ENCODE results near the gene OXNAD1. TPM values are rescaled to one million over a fixed set of nuclear protein-coding genes. Genes with fewer than 3 reads are reported as not detected.

OXNAD1 gene
- total and polyA plus RNA-seq, 2 donors (not counting 1 experiment from before 2014, with no cell fraction given) = 6.4 to 10.4 TPM

GRCh38 chr3:16329826-16330129, 64.8 kb downstream of the OXNAD1 start:
- Histone ChIP-seq H4K20me1 (ENCODE audit: control insufficient read depth, extremely low read depth, insufficient read depth, low read length) (no peaks in the 10 kb centered on the region), H3K4me1 (ENCODE audit: control insufficient read depth, extremely low read depth, insufficient read depth, low read length) (no peaks in the 10 kb centered on the region), H3K27me3 (ENCODE audit: control insufficient read depth, insufficient read depth, low read length) (no peaks in the 10 kb centered on the region), H3K27ac (ENCODE audit: insufficient read depth, low read length) (no peak overlapping the region), H2AFZ (ENCODE audit: low read length) (no peak overlapping the region), H3K9ac (ENCODE audit: insufficient read depth, low read length) (no peak overlapping the region), H3K9me3 (ENCODE audit: control insufficient read depth, insufficient read depth, low read depth, low read length) (no peaks in the 10 kb centered on the region), H3K36me3 (ENCODE audit: control insufficient read depth, insufficient read depth, low read length) (no peaks in the 10 kb centered on the region), H3K4me2 (ENCODE audit: extremely low read depth, insufficient read depth, low read length) (no peak overlapping the region), H3K79me2 (ENCODE audit: control insufficient read depth, insufficient read depth, low read length) (no peaks in the 10 kb centered on the region), H3K4me3 (replicated peaks in 1 of 4; ENCODE audit: control extremely low read depth in 1 of 4, insufficient read depth in 1 of 4, low read depth in 3 of 4, low read length in 4 of 4) (no peak overlapping the region)
- no peak for DNase-seq (ENCODE audit: low read depth in 2 of 2)
- no peak for TF ChIP-seq EZH2 (IDR thresholded peaks at IDR 0.05; ENCODE audit: low read length, missing control alignments)
- TF ChIP-seq CTCF (conservative IDR thresholded peaks at IDR 0.05 in 1 of 2, IDR thresholded peaks at IDR 0.05 in 1 of 2; ENCODE audit: low read depth in 1 of 2, low read length in 2 of 2) = no peak

DNA sequence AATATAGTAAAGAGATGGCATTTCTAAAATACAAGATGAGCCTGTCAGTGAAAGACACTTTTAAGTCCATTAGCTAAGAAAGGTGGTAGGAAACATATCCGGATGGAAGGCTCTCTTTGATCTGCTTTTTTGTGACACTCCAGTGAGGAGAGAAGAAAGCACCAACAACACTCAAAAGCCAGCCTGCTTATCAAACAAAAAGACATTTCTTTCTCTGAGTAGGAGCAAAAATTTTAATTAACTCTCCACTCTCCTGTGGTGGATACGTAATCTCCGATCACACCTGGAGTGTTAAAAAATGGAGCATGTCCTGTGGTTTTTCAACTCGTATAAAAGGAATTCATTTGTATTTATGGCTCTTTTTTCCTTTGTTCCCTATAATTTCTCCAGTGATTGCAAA, 65.3 kb downstream of the OXNAD1 start:
- no peak overlapping the region for H3K4me3 ChIP-seq (replicated peaks in 1 of 4; ENCODE audit: control extremely low read depth in 1 of 4, insufficient read depth in 1 of 4, low read depth in 3 of 4, low read length in 4 of 4)
- no peak for TF ChIP-seq CTCF (conservative IDR thresholded peaks at IDR 0.05 in 1 of 2, IDR thresholded peaks at IDR 0.05 in 1 of 2; ENCODE audit: low read depth in 1 of 2, low read length in 2 of 2)
- no peak for TF ChIP-seq EZH2 (IDR thresholded peaks at IDR 0.05; ENCODE audit: low read length, missing control alignments)
- no peaks in the 10 kb centered on the region for H4K20me1 ChIP-seq (ENCODE audit: control insufficient read depth, extremely low read depth, insufficient read depth, low read length)
- H3K79me2 ChIP-seq (ENCODE audit: control insufficient read depth, insufficient read depth, low read length) = no peaks in the 10 kb centered on the region
- no peaks in the 10 kb centered on the region for H3K27me3 ChIP-seq (ENCODE audit: control insufficient read depth, insufficient read depth, low read length)
- DNase-seq (ENCODE audit: low read depth in 2 of 2) = no peak
- no peak overlapping the region for H3K27ac ChIP-seq (ENCODE audit: insufficient read depth, low read length)
- H2AFZ ChIP-seq (ENCODE audit: low read length) = no peak overlapping the region
- no peaks in the 10 kb centered on the region for H3K9me3 ChIP-seq (ENCODE audit: control insufficient read depth, insufficient read depth, low read depth, low read length)
- no peak overlapping the region for H3K9ac ChIP-seq (ENCODE audit: insufficient read depth, low read length)
- H3K4me2 ChIP-seq (ENCODE audit: extremely low read depth, insufficient read depth, low read length) = no peak overlapping the region
- H3K36me3 ChIP-seq (ENCODE audit: control insufficient read depth, insufficient read depth, low read length) = no peaks in the 10 kb centered on the region
- no peaks in the 10 kb centered on the region for H3K4me1 ChIP-seq (ENCODE audit: control insufficient read depth, extremely low read depth, insufficient read depth, low read length)

GRCh38 chr3:16331319-16331883, 66.4 kb downstream of the OXNAD1 start:
- H3K27ac ChIP-seq (ENCODE audit: insufficient read depth, low read length) = no peak overlapping the region
- H2AFZ ChIP-seq (ENCODE audit: low read length) = no peak overlapping the region
- no peak overlapping the region for H3K9ac ChIP-seq (ENCODE audit: insufficient read depth, low read length)
- H3K9me3 ChIP-seq (ENCODE audit: control insufficient read depth, insufficient read depth, low read depth, low read length) = no peaks in the 10 kb centered on the region
- no peak for DNase-seq (ENCODE audit: low read depth in 2 of 2)
- no peak overlapping the region for H3K4me3 ChIP-seq (replicated peaks in 1 of 4; ENCODE audit: control extremely low read depth in 1 of 4, insufficient read depth in 1 of 4, low read depth in 3 of 4, low read length in 4 of 4)
- H4K20me1 ChIP-seq (ENCODE audit: control insufficient read depth, extremely low read depth, insufficient read depth, low read length) = no peaks in the 10 kb centered on the region
- H3K79me2 ChIP-seq (ENCODE audit: control insufficient read depth, insufficient read depth, low read length) = no peaks in the 10 kb centered on the region
- TF ChIP-seq EZH2 (IDR thresholded peaks at IDR 0.05; ENCODE audit: low read length, missing control alignments) (no peak), CTCF (conservative IDR thresholded peaks at IDR 0.05 in 1 of 2, IDR thresholded peaks at IDR 0.05 in 1 of 2; ENCODE audit: low read depth in 1 of 2, low read length in 2 of 2) (no peak)
- no peak overlapping the region for H3K4me2 ChIP-seq (ENCODE audit: extremely low read depth, insufficient read depth, low read length)
- no peaks in the 10 kb centered on the region for H3K36me3 ChIP-seq (ENCODE audit: control insufficient read depth, insufficient read depth, low read length)
- H3K27me3 ChIP-seq (ENCODE audit: control insufficient read depth, insufficient read depth, low read length) = no peaks in the 10 kb centered on the region
- no peaks in the 10 kb centered on the region for H3K4me1 ChIP-seq (ENCODE audit: control insufficient read depth, extremely low read depth, insufficient read depth, low read length)
